NT2/D1 (cell line): ENCODE data around the gene COL5A3.

Experiments
- SUZ12 ChIP-seq: IDR thresholded peaks from 2 replicates; pipeline ENCODE4 v1.6.1; 2011; ENCODE audit not compliant: insufficient read length, insufficient read depth; ENCODE audit errors: extremely low read depth
- YY1 ChIP-seq: IDR thresholded peaks from 2 replicates; pipeline ENCODE4 v1.6.1; 2011; ENCODE audit not compliant: insufficient read length, insufficient read depth
- ZNF274 ChIP-seq: IDR thresholded peaks from 2 replicates; pipeline ENCODE4 v1.6.1; 2011; ENCODE audit warnings: mild to moderate bottlenecking, low read depth, low read length

- TF ChIP-seq YY1 (no peak), SUZ12 (no peak), ZNF274 (no peak)
These were observed 86.9 kb downstream of the COL5A3 start for GRCh38 chr19:9923440-9923839.
